ENCODE results near the gene TBC1D5.
"Not testable (repeated sequence)": the region's sequence is repeated elsewhere in the genome, so short reads cannot be mapped to it uniquely, and the experiment has no call there.

Gene TBC1D5

GRCh38 chr3:17742102-17742879 lies at the start of gene TBC1D5:
TBC1D5 (minus strand) TSS chr3:17742631; CDS start chr3:17508570, 234,061 bp downstream.
- DNase-seq: peak; percentile 94

- no peak for DNase-seq
Observed at GRCh38 chr3:17783426-17783825, 41.0 kb upstream of the TBC1D5 start.

GRCh38 chr3:17782751-17783150 lies 40.3 kb upstream of the TBC1D5 start:
- no peak for DNase-seq

GRCh38 chr3:17780369-17780768 lies 37.9 kb upstream of the TBC1D5 start:
- DNase-seq: not testable (repeated sequence)

GRCh38 chr3:17779304-17780250 lies 37.1 kb upstream of the TBC1D5 start:
- not testable (repeated sequence) for DNase-seq

GRCh38 chr3:17777326-17777725 lies 34.9 kb upstream of the TBC1D5 start:
- DNase-seq: not testable (repeated sequence)

GRCh38 chr3:17775073-17775472 lies 32.6 kb upstream of the TBC1D5 start:
- no peak for DNase-seq

GRCh38 chr3:17774180-17774910 lies 31.9 kb upstream of the TBC1D5 start:
- DNase-seq: not testable (repeated sequence)

GRCh38 chr3:17772556-17772955 lies 30.1 kb upstream of the TBC1D5 start:
- DNase-seq: no peak

GRCh38 chr3:17771177-17772017 lies 29.0 kb upstream of the TBC1D5 start:
- no peak for DNase-seq

- DNase-seq: no peak
Observed at GRCh38 chr3:17770682-17771081, 28.3 kb upstream of the TBC1D5 start.

GRCh38 chr3:17765819-17766472 lies 23.5 kb upstream of the TBC1D5 start:
- no peak for DNase-seq

- no peak for DNase-seq
Observed at GRCh38 chr3:17761563-17761962, 19.1 kb upstream of the TBC1D5 start.

GRCh38 chr3:17759901-17760300 lies 17.5 kb upstream of the TBC1D5 start:
- DNase-seq: no peak

- DNase-seq: no peak
Observed at GRCh38 chr3:17755836-17756235, 13.4 kb upstream of the TBC1D5 start.

- DNase-seq: no peak
Observed at GRCh38 chr3:17753632-17753992, 11.2 kb upstream of the TBC1D5 start.

- DNase-seq: no peak
Observed at GRCh38 chr3:17752876-17753631, 10.6 kb upstream of the TBC1D5 start.

- DNase-seq: no peak
Observed at GRCh38 chr3:17752436-17752835, 10.0 kb upstream of the TBC1D5 start.

- DNase-seq: no peak
Observed at GRCh38 chr3:17749705-17750293, 7.4 kb upstream of the TBC1D5 start.

GRCh38 chr3:17749281-17749680 lies 6.8 kb upstream of the TBC1D5 start:
- no peak for DNase-seq

GRCh38 chr3:17747890-17748247 lies 5.4 kb upstream of the TBC1D5 start:
- no peak for DNase-seq
